Glutamatergic neuron (in vitro differentiated cells): Measurements from ENCODE around the gene TFIP11. TPM values are rescaled to one million over a fixed set of nuclear protein-coding genes. Genes with fewer than 3 reads are reported as not detected.

Experiments used
- DNase-seq: peaks from one replicate; pipeline ENCODE4 v3.0.0; 2022
- H3K27ac Mint-ChIP-seq: one replicate; pipeline ENCODE4 v1.8.0; 2020; ENCODE audit warnings: mild to moderate bottlenecking, mixed read lengths, inconsistent platforms; ENCODE audit not compliant: unreplicated experiment
- H3K27me3 Mint-ChIP-seq: one replicate; pipeline ENCODE4 v1.8.0; 2020; ENCODE audit warnings: mild to moderate bottlenecking, moderate library complexity, mixed read lengths, inconsistent platforms; ENCODE audit not compliant: unreplicated experiment
- H3K36me3 Mint-ChIP-seq: one replicate; pipeline ENCODE4 v1.8.0; 2020; ENCODE audit warnings: mild to moderate bottlenecking, mixed read lengths, inconsistent platforms; ENCODE audit not compliant: unreplicated experiment
- H3K4me1 Mint-ChIP-seq: one replicate; pipeline ENCODE4 v1.8.0; 2020; ENCODE audit warnings: mild to moderate bottlenecking, low read depth, mixed read lengths, inconsistent platforms; ENCODE audit not compliant: unreplicated experiment
- H3K4me3 Mint-ChIP-seq: one replicate; pipeline ENCODE4 v1.8.0; 2020; ENCODE audit warnings: mild to moderate bottlenecking, mixed read lengths, inconsistent platforms; ENCODE audit not compliant: unreplicated experiment
- H3K9me3 Mint-ChIP-seq: one replicate; pipeline ENCODE4 v1.8.0; 2020; ENCODE audit warnings: mild to moderate bottlenecking, moderate library complexity, mixed read lengths, inconsistent platforms; ENCODE audit not compliant: unreplicated experiment
- CTCF ChIP-seq: fragments of 200-600 bp; sonication (generic); IDR thresholded peaks from one replicate; pipeline ENCODE4 v1.5.0; 2021; ENCODE audit not compliant: partially characterized antibody, unreplicated experiment
- total RNA-seq: library from RNA; stranded (reverse); fragmentation: NEBNext Ultra II Directional; extraction: Animal tissue kit (Norgen Biotek cat#: 25700); gene quantifications from one replicate; pipeline ENCODE4 v1.2.1, GENCODE V29; 2021; ENCODE audit not compliant: unreplicated experiment

TFIP11 gene
- total RNA-seq, 1 donor from 2014 or later = 39.9 TPM

- no peak for DNase-seq
- H3K4me1 Mint-ChIP-seq = peaks cover 6% of the 10 kb centered on the region
Measured at GRCh38 chr22:26524870-26525269, 12.6 kb upstream of the TFIP11 start.

GRCh38 chr22:26522592-26522991, 10.3 kb upstream of the TFIP11 start:
- no peak for DNase-seq
- H3K4me1 Mint-ChIP-seq = peaks cover 3% of the 10 kb centered on the region
- peaks cover 2% of the 10 kb centered on the region for H3K9me3 Mint-ChIP-seq
- H3K36me3 Mint-ChIP-seq = no peaks in the 10 kb centered on the region
- H3K27me3 Mint-ChIP-seq = peaks cover 1% of the 10 kb centered on the region
- H3K4me3 Mint-ChIP-seq = no peak overlapping the region
- no peak overlapping the region for H3K27ac Mint-ChIP-seq
- TF ChIP-seq CTCF = no peak

More at GRCh38 chr22:26524870-26525269, 12.6 kb upstream of the TFIP11 start:
- Mint-ChIP-seq H3K36me3 (no peaks in the 10 kb centered on the region), H3K27me3 (peaks cover 5% of the 10 kb centered on the region), H3K27ac (no peak overlapping the region), H3K4me3 (no peak overlapping the region), H3K9me3 (peaks cover 2% of the 10 kb centered on the region)
- TF ChIP-seq CTCF = no peak

GRCh38 chr22:26522012-26522411, 9.7 kb upstream of the TFIP11 start:
- no peak overlapping the region for H3K27ac Mint-ChIP-seq
- H3K4me1 Mint-ChIP-seq = peaks cover 2% of the 10 kb centered on the region
- no peaks in the 10 kb centered on the region for H3K36me3 Mint-ChIP-seq

GRCh38 chr22:26517429-26517828, 5.2 kb upstream of the TFIP11 start:
- Mint-ChIP-seq H3K36me3 (no peaks in the 10 kb centered on the region), H3K27me3 (peaks cover 1% of the 10 kb centered on the region), H3K9me3 (no peaks in the 10 kb centered on the region), H3K27ac (no peak overlapping the region), H3K4me3 (no peak overlapping the region), H3K4me1 (peaks cover 8% of the 10 kb centered on the region)
- no peak for TF ChIP-seq CTCF
- DNase-seq = no peak

More at GRCh38 chr22:26522012-26522411, 9.7 kb upstream of the TFIP11 start:
- H3K4me3 Mint-ChIP-seq = no peak overlapping the region
- TF ChIP-seq CTCF = no peak
- H3K9me3 Mint-ChIP-seq = peaks cover 1% of the 10 kb centered on the region
- peaks cover 1% of the 10 kb centered on the region for H3K27me3 Mint-ChIP-seq
- no peak for DNase-seq

GRCh38 chr22:26516503-26516902, 4.2 kb upstream of the TFIP11 start:
- H3K4me1 Mint-ChIP-seq = peaks cover 8% of the 10 kb centered on the region
- H3K27ac Mint-ChIP-seq = no peak overlapping the region
- no peak for DNase-seq
- no peak for TF ChIP-seq CTCF
- no peaks in the 10 kb centered on the region for H3K36me3 Mint-ChIP-seq
- H3K4me3 Mint-ChIP-seq = no peak overlapping the region
- no peaks in the 10 kb centered on the region for H3K9me3 Mint-ChIP-seq
- peaks cover 1% of the 10 kb centered on the region for H3K27me3 Mint-ChIP-seq
